Neural progenitor cell (in vitro differentiated cells): Measurements from ENCODE around the gene HSD17B10. TPM values are rescaled to one million over a fixed set of nuclear protein-coding genes. Genes with fewer than 3 reads are reported as not detected.

Experiments used
- DNase-seq: peaks from one replicate; pipeline ENCODE4 v3.0.0-alpha.2; 2016; ENCODE audit warnings: low spot score
- H2AFZ ChIP-seq: fragments of 200-600 bp; sonication (generic); replicated peaks from 2 replicates; pipeline ENCODE4 v1.6.1; 2016; ENCODE audit warnings: antibody characterized with exemption
- H3F3A ChIP-seq: fragments of 200-600 bp; sonication (generic); 2 replicates; pipeline ENCODE4 v1.6.1; 2016; ENCODE audit warnings: antibody characterized with exemption, low read depth
- H3K27ac ChIP-seq: fragments of 200-600 bp; sonication (generic); 2 replicates; pipeline ENCODE4 v1.5.1; 2016; ENCODE audit warnings: mild to moderate bottlenecking
- H3K27me3 ChIP-seq: fragments of 200-600 bp; sonication (generic); 2 replicates; pipeline ENCODE4 v1.6.1; 2016; ENCODE audit warnings: mild to moderate bottlenecking, moderate library complexity
- H3K36me3 ChIP-seq: fragments of 200-600 bp; sonication (generic); 2 replicates; pipeline ENCODE4 v1.5.1; 2016
- H3K4me1 ChIP-seq: fragments of 200-600 bp; sonication (generic); 2 replicates; pipeline ENCODE4 v1.6.1; 2016; ENCODE audit warnings: mixed run types
- H3K4me2 ChIP-seq: fragments of 200-600 bp; sonication (generic); 2 replicates; pipeline ENCODE4 v1.6.1; 2016
- H3K4me3 ChIP-seq: fragments of 200-600 bp; sonication (generic); 2 replicates; pipeline ENCODE4 v1.5.1; 2016
- H3K79me2 ChIP-seq: fragments of 200-600 bp; sonication (generic); 2 replicates; pipeline ENCODE4 v1.6.1; 2016; ENCODE audit warnings: low read depth
- H3K9ac ChIP-seq: fragments of 200-600 bp; sonication (generic); 2 replicates; pipeline ENCODE4 v1.6.1; 2016
- H3K9me3 ChIP-seq: fragments of 200-600 bp; sonication (generic); 2 replicates; pipeline ENCODE4 v1.5.1; 2016; ENCODE audit warnings: low read depth
- H4K20me1 ChIP-seq: fragments of 200-600 bp; sonication (generic); 2 replicates; pipeline ENCODE4 v1.6.1; 2016; ENCODE audit warnings: low read depth
- H3K27ac Mint-ChIP-seq: 3 replicates; pipeline ENCODE4 v1.8.0; 2021; ENCODE audit warnings: mixed read lengths
- H3K27me3 Mint-ChIP-seq: 2 replicates; pipeline ENCODE4 v1.8.0; 2022; ENCODE audit warnings: low read depth, mild to moderate bottlenecking, inconsistent platforms, moderate library complexity, mixed read lengths; ENCODE audit not compliant: insufficient read depth
- H3K36me3 Mint-ChIP-seq: 3 replicates; pipeline ENCODE4 v1.8.0; 2021; ENCODE audit warnings: mixed read lengths
- H3K4me1 Mint-ChIP-seq: 3 replicates; pipeline ENCODE4 v1.8.0; 2021; ENCODE audit warnings: mixed read lengths
- H3K4me3 Mint-ChIP-seq: 3 replicates; pipeline ENCODE4 v1.8.0; 2021; ENCODE audit warnings: mild to moderate bottlenecking, moderate library complexity, mixed read lengths
- H3K9me3 Mint-ChIP-seq: 3 replicates; pipeline ENCODE4 v1.8.0; 2020; ENCODE audit warnings: mixed read lengths
- CTCF ChIP-seq: fragments of 200-600 bp; sonication (generic); IDR thresholded peaks from 2 replicates; pipeline ENCODE4 v1.5.1; 2017; ENCODE audit warnings: antibody characterized with exemption, mild to moderate bottlenecking
- EZH2 ChIP-seq: fragments of 200-600 bp; sonication (generic); IDR thresholded peaks from 2 replicates; pipeline ENCODE4 v1.6.1; 2017; ENCODE audit warnings: antibody characterized with exemption, mild to moderate bottlenecking, moderate library complexity
- EZH2phosphoT487 ChIP-seq: fragments of 200-600 bp; sonication (generic); IDR thresholded peaks from 2 replicates; pipeline ENCODE4 v1.6.1; 2017; ENCODE audit warnings: antibody characterized with exemption
- total RNA-seq: library from RNA; depleted of rRNA; stranded (reverse); fragments of >200 nt; gene quantifications from 2 replicates; pipeline ENCODE4 v1.2.3, GENCODE V29; 2015; ENCODE audit warnings: low replicate concordance

The HSD17B10 gene
- total RNA-seq, result 66.3 and 103 TPM in 2 replicates

- H3K27me3 Mint-ChIP-seq, result peaks cover 2% of the 10 kb centered on the region
- Histone ChIP-seq H3K27ac (no peak within 1 kb of the TSS), H3K4me2 (peak within 1 kb of the TSS; percentile 84), H2AFZ (peak within 1 kb of the TSS; percentile 63), H4K20me1 (no peaks in the 10 kb centered on the region), H3K9ac (peak within 1 kb of the TSS; percentile 46), H3F3A (no peaks in the 10 kb centered on the region), H3K27me3 (peaks cover 4% of the 10 kb centered on the region), H3K36me3 (no peaks in the 10 kb centered on the region), H3K4me1 (no peaks in the 10 kb centered on the region), H3K9me3 (no peaks in the 10 kb centered on the region), H3K79me2 (peaks cover 9% of the 10 kb centered on the region), H3K4me3 (peak within 1 kb of the TSS; percentile 81)
- H3K4me3 Mint-ChIP-seq, result peak within 1 kb of the TSS; percentile 96
- no peaks in the 10 kb centered on the region for H3K36me3 Mint-ChIP-seq
- DNase-seq, result peak; percentile 95
- H3K9me3 Mint-ChIP-seq, result peaks cover 12% of the 10 kb centered on the region
- H3K4me1 Mint-ChIP-seq, result peaks cover 2% of the 10 kb centered on the region
- no peak for TF ChIP-seq EZH2phosphoT487
- no peak for TF ChIP-seq EZH2
- H3K27ac Mint-ChIP-seq, result no peak within 1 kb of the TSS
Measured at GRCh38 chrX:53433651-53434639, at the start of gene HSD17B10. Gene HSD17B10, minus strand, starts transcription at chrX:53434370. Its CDS starts 25 bp downstream, at chrX:53434345.

DNA sequence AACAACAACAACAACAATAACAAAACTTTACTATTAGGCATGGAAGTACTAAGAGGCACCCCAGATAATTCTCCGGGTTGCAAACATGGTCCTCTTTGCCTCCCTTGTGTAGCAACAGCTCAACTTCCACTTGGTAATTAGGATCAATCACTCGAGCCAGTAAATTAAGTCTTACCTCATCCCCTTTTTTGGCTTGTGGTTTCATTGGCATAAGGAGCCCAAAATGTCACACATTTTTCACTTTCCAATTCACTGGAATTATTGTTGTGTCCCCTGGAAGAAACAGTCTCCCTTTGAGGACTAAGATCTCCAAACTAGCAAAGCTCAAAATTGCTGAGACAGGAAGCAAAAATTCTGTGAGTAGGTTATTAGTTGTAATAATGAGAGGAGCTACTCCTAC lies 49.2 kb upstream of the HSD17B10 start:
- TF ChIP-seq EZH2phosphoT487 (no peak), CTCF (no peak)
- no peak overlapping the region for H3K27ac ChIP-seq
- H3K4me1 Mint-ChIP-seq, result peaks cover 2% of the 10 kb centered on the region
- no peaks in the 10 kb centered on the region for H3K9me3 ChIP-seq
- DNase-seq, result no peak
- no peaks in the 10 kb centered on the region for H3K4me1 ChIP-seq
- H3K36me3 ChIP-seq, result no peaks in the 10 kb centered on the region
- H3K4me3 Mint-ChIP-seq, result no peak overlapping the region
- H3K79me2 ChIP-seq, result no peaks in the 10 kb centered on the region
- H3K4me3 ChIP-seq, result no peak overlapping the region
- H3K27ac Mint-ChIP-seq, result no peak overlapping the region
- H3K9me3 Mint-ChIP-seq, result peaks cover 5% of the 10 kb centered on the region
- no peaks in the 10 kb centered on the region for H3K27me3 ChIP-seq
- no peaks in the 10 kb centered on the region for H3F3A ChIP-seq
- no peak overlapping the region for H3K4me2 ChIP-seq
- no peak overlapping the region for H3K9ac ChIP-seq
- H2AFZ ChIP-seq, result no peak overlapping the region
- H3K27me3 Mint-ChIP-seq, result peaks cover 4% of the 10 kb centered on the region
- no peaks in the 10 kb centered on the region for H4K20me1 ChIP-seq
- H3K36me3 Mint-ChIP-seq, result no peaks in the 10 kb centered on the region

DNA sequence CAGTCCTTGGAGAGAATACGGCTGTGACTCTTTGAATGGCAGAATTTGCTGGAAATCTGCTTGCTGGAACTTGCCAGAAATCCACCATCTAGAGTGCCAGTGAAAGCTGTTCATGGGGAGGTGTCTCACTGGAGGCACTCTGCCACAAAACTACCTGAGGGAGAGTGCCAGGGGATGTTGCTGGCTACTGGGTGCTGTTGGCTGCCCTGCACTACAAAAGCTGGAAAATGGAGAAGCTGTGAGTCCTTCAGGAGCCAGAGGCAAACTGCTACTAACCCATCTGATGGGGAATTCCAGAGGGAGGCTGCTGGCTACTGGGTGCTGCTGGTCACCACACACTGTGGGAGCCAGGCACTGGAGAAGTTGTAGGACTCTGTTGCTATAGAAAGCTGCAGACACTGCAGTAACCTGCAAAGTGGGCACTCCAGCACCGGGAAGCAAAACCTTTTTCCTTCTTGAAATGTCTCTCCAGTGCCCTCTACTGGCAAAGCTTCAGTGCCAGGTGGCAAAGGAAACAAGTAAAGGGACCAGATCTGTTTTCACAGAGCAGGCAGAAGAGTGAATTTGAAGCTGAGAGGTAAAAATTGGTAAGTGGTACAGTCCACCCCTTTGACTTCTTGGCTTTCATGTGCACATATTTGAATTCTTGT lies 47.8 kb upstream of the HSD17B10 start:
- Histone ChIP-seq H3K27me3 (no peaks in the 10 kb centered on the region), H3K79me2 (no peaks in the 10 kb centered on the region), H3K36me3 (no peaks in the 10 kb centered on the region), H3K4me2 (no peak overlapping the region), H3K4me1 (no peaks in the 10 kb centered on the region), H3K9ac (no peak overlapping the region), H4K20me1 (no peaks in the 10 kb centered on the region), H3K4me3 (no peak overlapping the region), H3K9me3 (no peaks in the 10 kb centered on the region), H3K27ac (no peak overlapping the region), H2AFZ (no peak overlapping the region), H3F3A (no peaks in the 10 kb centered on the region)
- Mint-ChIP-seq H3K4me1 (peaks cover 2% of the 10 kb centered on the region), H3K36me3 (no peaks in the 10 kb centered on the region), H3K27ac (no peak overlapping the region), H3K4me3 (no peak overlapping the region), H3K9me3 (peaks cover 11% of the 10 kb centered on the region), H3K27me3 (peaks cover 3% of the 10 kb centered on the region)
- TF ChIP-seq CTCF, result peak; percentile 66
- no peak for TF ChIP-seq EZH2
- TF ChIP-seq EZH2phosphoT487, result no peak
- DNase-seq, result peak; percentile 76
